OCI-LY7 (cell line): ENCODE results near the gene POC5. TPM values are rescaled to one million over a fixed set of nuclear protein-coding genes. Genes with fewer than 3 reads are reported as not detected.

ENCODE experiments used
- BruUV-seq: library from RNA; stranded (reverse); fragments of 400-500 nt; replicated peaks from 2 replicates; lab custom pipeline; 2021; lab: Mats Ljungman, UMichigan
- CTCF ChIA-PET: fragments of 300-600 bp; sonication (Branson Sonifier 250); formaldehyde crosslinking; loops from one replicate; lab custom pipeline; 2022; ENCODE audit warnings: antibody characterized with exemption; ENCODE audit not compliant: unreplicated experiment; lab: Charles Lee
- POLR2A ChIA-PET: fragments of 300-600 bp; sonication (Branson Sonifier 250); formaldehyde crosslinking; loops from one replicate; lab custom pipeline; 2022; ENCODE audit warnings: antibody characterized with exemption; lab: Charles Lee
- DNase-seq: peaks from one replicate; pipeline ENCODE4 v3.0.0-alpha.2; 2015; ENCODE audit warnings: low spot score
- H2AFZ ChIP-seq: fragments of 200-600 bp; sonication (generic), shearing (Covaris generic); 2 replicates; pipeline ENCODE4 v1.6.1; 2014; ENCODE audit warnings: mild to moderate bottlenecking, antibody characterized with exemption, low read length, moderate library complexity
- H3K27ac ChIP-seq: fragments of 200-600 bp; sonication (generic); 2 replicates; pipeline ENCODE4 v1.5.1; 2014; ENCODE audit warnings: mixed run types, low read depth, mild to moderate bottlenecking, moderate library complexity, low read length, inconsistent platforms; ENCODE audit not compliant: poor library complexity, severe bottlenecking
- H3K36me3 ChIP-seq: fragments of 200-600 bp; sonication (generic); 2 replicates; pipeline ENCODE4 v1.6.1; 2014; ENCODE audit warnings: mild to moderate bottlenecking, antibody characterized with exemption, low read length, moderate library complexity, mixed read lengths; ENCODE audit not compliant: insufficient read depth
- H3K4me1 ChIP-seq: fragments of 200-600 bp; sonication (generic); 2 replicates; pipeline ENCODE4 v1.5.1; 2014; ENCODE audit warnings: mild to moderate bottlenecking, low read length; ENCODE audit not compliant: insufficient read depth, poor library complexity, severe bottlenecking
- H3K4me2 ChIP-seq: fragments of 200-600 bp; sonication (generic); 2 replicates; pipeline ENCODE4 v1.6.1; 2014; ENCODE audit warnings: mild to moderate bottlenecking, low read length
- H3K4me3 ChIP-seq: fragments of 200-600 bp; sonication (generic); 2 replicates; pipeline ENCODE4 v1.5.1; 2014; ENCODE audit warnings: mild to moderate bottlenecking, low read depth, low read length; ENCODE audit not compliant: poor library complexity, severe bottlenecking
- H3K79me2 ChIP-seq: fragments of 200-600 bp; sonication (generic); 2 replicates; pipeline ENCODE4 v1.6.1; 2016; ENCODE audit warnings: low read depth, mild to moderate bottlenecking, low read length, moderate library complexity, mixed read lengths; ENCODE audit not compliant: insufficient read depth
- H3K9me2 ChIP-seq: fragments of 200-600 bp; sonication (generic); 2 replicates; pipeline ENCODE4 v1.6.1; 2016; ENCODE audit warnings: mild to moderate bottlenecking, low read length, mixed read lengths; ENCODE audit not compliant: insufficient read depth
- H3K9me3 ChIP-seq: fragments of 200-600 bp; sonication (generic); 2 replicates; pipeline ENCODE4 v1.6.1; 2014; ENCODE audit warnings: mild to moderate bottlenecking, mixed run types, low read length, mixed read lengths
- H4K20me1 ChIP-seq: fragments of 200-600 bp; sonication (generic); 2 replicates; pipeline ENCODE4 v1.6.1; 2014; ENCODE audit warnings: mild to moderate bottlenecking, antibody characterized with exemption, low read length, moderate library complexity, mixed read lengths; ENCODE audit not compliant: insufficient read depth
- EZH2phosphoT487 ChIP-seq: fragments of 200-600 bp; sonication (generic); IDR thresholded peaks from 2 replicates; pipeline ENCODE4 v1.6.1; 2018; ENCODE audit warnings: low read depth, borderline replicate concordance, mild to moderate bottlenecking, mixed run types, antibody characterized with exemption, low read length, moderate library complexity, mixed read lengths
- intact Hi-C: fragments of 100-400 bp; cut with micrococcal nuclease; formaldehyde crosslinking; loops from one replicate; pipeline ENCODE4 v1.10.0; 2022; ENCODE audit not compliant: unreplicated experiment
- total RNA-seq, 2 experiments: library from RNA; depleted of rRNA in 1 of 2; stranded (reverse); fragments of >200 nt in 1 of 2; shearing (Covaris generic) in 1 of 2; gene quantifications; 2 replicates each; pipeline ENCODE4 v1.2.3, GENCODE V29; 2014 to 2022
- TF ChIP-seq, protein P1 (sequence below): fragments of 200-600 bp; sonication (generic); conservative IDR thresholded peaks from 2 replicates; pipeline ENCODE4 v1.5.1; 2014; ENCODE audit warnings: mild to moderate bottlenecking, antibody characterized with exemption, low read length, moderate library complexity, mixed read lengths

POC5 gene
- total RNA-seq, 2 experiments from 2014 or later = 20.5 to 29.4 TPM

DNA sequence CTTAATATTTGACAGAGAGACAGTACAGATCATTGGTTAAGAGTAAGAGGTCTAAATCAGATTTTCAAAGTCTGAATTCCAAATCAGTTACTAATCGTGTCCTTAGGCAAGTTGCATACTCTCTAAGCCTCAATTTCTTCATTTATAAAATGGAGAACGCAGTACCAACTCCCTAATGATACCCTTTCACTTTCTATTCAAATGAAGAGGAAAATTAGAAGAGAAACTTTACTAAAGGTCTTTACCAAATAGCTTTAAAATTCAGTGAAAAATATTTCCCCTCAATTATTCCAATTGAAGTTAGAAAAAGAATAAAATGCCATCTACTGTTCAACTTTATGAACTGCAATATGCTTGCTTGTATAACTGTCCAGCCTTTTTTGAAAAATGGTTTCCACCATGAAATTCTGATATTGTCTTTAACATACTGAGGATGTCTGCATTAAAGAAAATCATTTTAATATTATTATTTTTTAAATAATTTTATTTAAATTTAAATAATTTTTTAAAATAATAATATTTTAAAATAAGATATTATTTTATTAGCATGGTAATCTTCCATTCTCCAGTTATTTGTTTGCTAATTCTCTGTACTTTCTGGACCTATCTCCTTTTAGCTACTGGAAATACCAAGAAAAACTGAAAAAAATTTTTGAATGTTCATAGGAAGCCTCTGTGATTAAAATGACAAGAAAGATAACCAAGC is 36.0 kb downstream of the POC5 start:
- H3K9me3 ChIP-seq = no peaks in the 10 kb centered on the region
- H3K79me2 ChIP-seq = no peaks in the 10 kb centered on the region
- peak; percentile 61 for DNase-seq
- TF ChIP-seq EZH2phosphoT487 = no peak
- TF ChIP-seq, protein P1, sequence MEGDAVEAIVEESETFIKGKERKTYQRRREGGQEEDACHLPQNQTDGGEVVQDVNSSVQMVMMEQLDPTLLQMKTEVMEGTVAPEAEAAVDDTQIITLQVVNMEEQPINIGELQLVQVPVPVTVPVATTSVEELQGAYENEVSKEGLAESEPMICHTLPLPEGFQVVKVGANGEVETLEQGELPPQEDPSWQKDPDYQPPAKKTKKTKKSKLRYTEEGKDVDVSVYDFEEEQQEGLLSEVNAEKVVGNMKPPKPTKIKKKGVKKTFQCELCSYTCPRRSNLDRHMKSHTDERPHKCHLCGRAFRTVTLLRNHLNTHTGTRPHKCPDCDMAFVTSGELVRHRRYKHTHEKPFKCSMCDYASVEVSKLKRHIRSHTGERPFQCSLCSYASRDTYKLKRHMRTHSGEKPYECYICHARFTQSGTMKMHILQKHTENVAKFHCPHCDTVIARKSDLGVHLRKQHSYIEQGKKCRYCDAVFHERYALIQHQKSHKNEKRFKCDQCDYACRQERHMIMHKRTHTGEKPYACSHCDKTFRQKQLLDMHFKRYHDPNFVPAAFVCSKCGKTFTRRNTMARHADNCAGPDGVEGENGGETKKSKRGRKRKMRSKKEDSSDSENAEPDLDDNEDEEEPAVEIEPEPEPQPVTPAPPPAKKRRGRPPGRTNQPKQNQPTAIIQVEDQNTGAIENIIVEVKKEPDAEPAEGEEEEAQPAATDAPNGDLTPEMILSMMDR = peak; percentile 80
- H3K4me2 ChIP-seq = no peak overlapping the region
- no peaks in the 10 kb centered on the region for H3K4me1 ChIP-seq
- H3K9me2 ChIP-seq = no peaks in the 10 kb centered on the region
- CTCF ChIA-PET = interaction anchor here (1.3 kb wide), 1 partner anchor 444 kb away, joined by 3 read pairs; the partner anchor contains the start of gene ANKRD31
- H3K27ac ChIP-seq = no peak overlapping the region
- no peak overlapping the region for H3K4me3 ChIP-seq
- POLR2A ChIA-PET = interaction anchor here (0.6 to 0.9 kb wide), 3 partner anchors 343 to 454 kb away, joined by 3 to 7 read pairs (median 3); partner anchors contain the start of gene ANKRD31
- H3K36me3 ChIP-seq = peaks cover 59% of the 10 kb centered on the region
- peaks cover 5% of the 10 kb centered on the region; the same call in 1 of the 2 replicates for H4K20me1 ChIP-seq
- no peak overlapping the region for H2AFZ ChIP-seq
- intact Hi-C loops = loop anchor here (2.0 to 10.0 kb wide), 3 partner anchors 316 to 916 kb away; partner anchors contain the start of genes ANKRD31, GFM2 and NSA2
- BruUV-seq = no TSS peak

DNA sequence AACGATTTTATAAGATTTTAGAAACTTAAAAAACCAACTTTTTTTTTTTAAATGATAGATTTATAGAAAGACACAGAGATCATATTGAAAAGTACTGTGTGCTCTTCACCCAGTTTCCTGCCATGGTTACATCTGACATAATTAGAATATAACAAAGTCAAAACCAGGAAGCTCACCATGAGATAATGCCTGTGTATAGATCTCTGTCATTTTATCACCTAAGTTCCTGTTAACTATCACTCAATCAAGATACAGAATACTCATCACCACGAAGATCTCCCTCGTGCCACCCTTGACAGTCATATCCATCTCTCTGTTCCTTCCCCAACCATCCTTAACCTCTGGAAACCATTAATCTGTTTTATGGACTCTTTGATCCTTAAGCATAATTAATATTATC is 39.1 kb downstream of the POC5 start:
- CTCF ChIA-PET = interaction anchor here (1.5 kb wide), 1 partner anchor 9 kb away, joined by 4 read pairs; no protein-coding TSS in a partner anchor
- Histone ChIP-seq H3K9me3 (no peaks in the 10 kb centered on the region), H3K4me2 (no peak overlapping the region), H3K79me2 (no peaks in the 10 kb centered on the region), H2AFZ (no peak overlapping the region), H3K27ac (no peak overlapping the region), H4K20me1 (peaks cover 5% of the 10 kb centered on the region; the same call in 1 of the 2 replicates), H3K4me1 (no peaks in the 10 kb centered on the region), H3K9me2 (no peaks in the 10 kb centered on the region), H3K36me3 (peaks cover 61% of the 10 kb centered on the region), H3K4me3 (no peak overlapping the region)
- DNase-seq = no peak
- intact Hi-C loops = no loop called here
- POLR2A ChIA-PET = interaction anchor here (2.6 kb wide), 1 partner anchor 13 kb away, joined by 9 read pairs; no protein-coding TSS in a partner anchor
- BruUV-seq = no TSS peak
- TF ChIP-seq EZH2phosphoT487 = no peak
- TF ChIP-seq, protein P1 = no peak
